GM03348 (cell line): ENCODE data around the gene MELK.

Experiments
- DNase-seq: peaks from one replicate; pipeline ENCODE4 v3.0.0; 2012; ENCODE audit warnings: low spot score

The MELK gene

DNA sequence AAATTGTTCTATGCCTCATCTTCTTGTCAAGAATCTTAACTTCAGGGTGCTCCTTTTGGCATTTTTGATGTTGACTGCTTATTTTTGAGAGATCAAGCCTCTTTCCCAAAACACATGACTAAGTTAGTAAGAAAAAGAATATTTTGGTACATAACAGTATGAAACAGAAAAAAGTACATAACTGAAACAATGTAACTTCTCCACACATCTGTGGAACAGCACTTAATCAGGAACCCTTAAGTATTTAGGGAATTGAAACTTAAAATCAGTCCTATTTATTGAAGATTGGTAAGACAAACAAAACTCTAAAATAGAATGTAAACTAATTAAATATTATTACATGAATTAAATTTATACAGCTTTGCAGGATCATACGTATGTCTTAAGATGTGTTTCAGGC, 103.4 kb downstream of the MELK start:
- DNase-seq, result no peak

DNA sequence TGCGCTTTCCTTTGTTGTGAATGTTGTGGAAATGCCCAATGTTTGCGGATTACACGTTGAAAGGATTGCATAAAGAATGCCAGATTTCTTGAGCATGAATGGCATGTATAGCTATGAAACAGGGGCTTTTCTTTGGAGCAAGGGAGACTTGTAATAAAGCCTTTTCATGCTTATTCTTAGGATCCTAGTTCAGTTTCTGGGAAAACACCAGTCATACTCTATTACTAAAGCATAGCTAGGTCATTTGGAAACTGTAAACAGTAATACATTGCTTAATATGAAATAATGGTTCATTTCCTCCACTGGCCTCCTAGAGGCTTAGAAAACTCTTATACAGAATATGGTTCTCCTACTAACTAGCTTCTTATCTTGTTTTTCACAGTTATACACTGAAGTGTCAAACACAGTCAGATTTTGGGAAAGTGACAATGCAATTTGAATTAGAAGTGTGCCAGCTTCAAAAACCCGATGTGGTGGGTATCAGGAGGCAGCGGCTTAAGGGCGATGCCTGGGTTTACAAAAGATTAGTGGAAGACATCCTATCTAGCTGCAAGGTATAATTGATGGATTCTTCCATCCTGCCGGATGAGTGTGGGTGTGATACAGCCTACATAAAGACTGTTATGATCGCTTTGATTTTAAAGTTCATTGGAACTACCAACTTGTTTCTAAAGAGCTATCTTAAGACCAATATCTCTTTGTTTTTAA, 104.2 kb downstream of the MELK start:
- DNase-seq, result no peak

DNA sequence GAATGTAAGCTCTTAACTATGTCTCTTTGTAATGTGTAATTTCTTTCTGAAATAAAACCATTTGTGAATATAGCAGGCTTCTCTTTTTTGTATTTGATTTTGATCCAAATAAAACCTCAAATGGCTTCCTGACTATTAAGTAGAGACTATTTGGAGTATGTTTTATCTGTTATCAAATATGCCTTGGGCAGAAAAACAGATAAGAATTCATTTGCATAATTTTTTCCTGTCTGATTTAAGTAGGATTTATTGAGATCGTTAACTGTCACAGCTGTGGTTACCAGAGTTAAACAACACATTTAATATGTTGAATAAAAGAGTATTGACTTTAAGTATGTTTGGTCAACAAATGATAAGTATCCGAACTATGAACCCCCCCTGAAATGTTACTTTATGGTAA, 104.9 kb downstream of the MELK start:
- no peak for DNase-seq

DNA sequence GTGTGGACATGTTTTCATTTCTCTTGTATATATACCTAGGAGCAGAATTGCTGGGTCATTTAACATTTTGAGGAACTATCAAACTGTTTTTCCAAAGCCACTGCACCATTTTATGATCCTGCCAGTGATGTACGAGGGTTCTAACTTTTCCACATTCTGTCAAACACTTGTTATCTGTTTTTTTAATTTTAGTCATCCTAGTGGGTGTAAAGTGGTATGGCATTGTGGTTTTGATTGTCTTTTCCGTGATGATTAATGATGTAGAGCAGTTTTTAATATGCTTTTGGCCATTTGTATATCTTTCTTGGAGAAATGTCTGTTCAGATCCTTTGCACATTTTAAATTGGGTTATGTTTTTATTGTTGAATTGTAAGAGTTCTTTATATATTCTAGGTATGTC, 107.0 kb downstream of the MELK start:
- no peak for DNase-seq

DNA sequence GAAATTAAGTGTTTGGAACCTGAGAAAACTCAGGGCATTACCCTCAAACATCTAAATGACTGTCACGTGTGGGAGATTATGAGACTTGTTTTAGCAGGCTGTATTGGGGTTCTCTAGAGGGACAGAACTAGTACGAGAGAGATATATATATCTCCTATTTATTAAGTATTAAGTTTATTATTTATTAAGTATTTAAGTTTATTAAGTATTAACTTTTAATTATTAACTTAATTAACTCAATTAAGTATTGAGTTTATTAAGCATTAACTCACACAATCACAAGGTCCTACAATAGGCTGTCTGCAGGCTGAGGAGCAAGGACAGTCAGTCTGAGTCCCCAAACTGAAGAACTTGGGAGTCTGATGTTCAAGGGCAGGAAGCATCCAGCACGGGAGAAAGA, 113.8 kb downstream of the MELK start:
- no peak for DNase-seq

DNA sequence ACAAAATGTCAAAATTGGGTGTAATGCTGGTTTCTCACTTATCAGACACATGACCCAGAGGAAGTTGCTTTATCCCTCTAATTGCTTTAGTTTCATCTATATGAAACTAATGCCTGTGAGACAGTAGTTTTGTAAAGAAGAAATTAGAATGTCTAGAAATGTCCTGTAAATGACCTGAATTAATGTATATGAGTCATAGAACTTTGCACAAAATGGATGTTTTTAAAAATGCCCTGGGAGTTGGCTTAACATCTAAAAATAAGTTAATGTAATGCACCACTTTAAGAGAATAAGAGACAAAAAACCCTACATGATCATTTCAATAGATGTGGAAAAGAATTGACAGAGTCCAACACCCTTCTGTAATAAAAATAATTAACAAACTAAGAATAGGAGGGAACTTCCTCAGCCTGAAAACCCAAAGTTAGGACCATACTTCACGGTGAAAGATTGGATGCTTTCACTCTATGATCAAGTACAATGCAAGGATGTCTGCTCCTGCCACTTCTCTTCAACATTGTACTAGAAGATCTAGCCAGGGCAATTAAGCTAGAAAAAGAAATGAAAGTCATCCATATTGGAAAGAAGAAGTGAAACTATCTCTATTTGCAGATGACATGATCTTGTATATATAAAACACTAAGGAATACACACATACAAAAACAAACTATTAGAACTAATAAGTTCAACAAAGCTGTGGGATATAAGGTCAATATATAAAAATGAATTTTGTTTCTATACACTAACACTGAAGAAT, 117.9 kb downstream of the MELK start:
- no peak for DNase-seq

DNA sequence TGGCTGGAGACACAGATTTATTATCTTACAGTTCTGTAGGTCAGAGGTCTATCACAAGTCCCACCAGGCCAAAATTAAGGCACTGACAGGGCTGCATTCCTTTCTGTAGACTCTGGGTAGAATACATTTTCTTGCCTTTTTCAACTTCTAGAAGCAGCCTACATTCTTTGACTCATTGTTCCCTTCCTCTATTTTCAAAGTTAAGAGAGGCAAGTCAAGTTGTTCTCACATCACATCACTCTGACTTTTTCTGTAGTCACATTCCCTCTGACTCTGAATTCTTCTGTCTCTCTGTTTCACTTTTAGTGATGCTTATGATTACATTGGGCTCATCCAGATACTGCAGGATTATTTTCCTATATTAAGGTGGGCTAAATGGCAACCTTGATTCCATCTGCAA, 119.0 kb downstream of the MELK start:
- DNase-seq, result no peak

DNA sequence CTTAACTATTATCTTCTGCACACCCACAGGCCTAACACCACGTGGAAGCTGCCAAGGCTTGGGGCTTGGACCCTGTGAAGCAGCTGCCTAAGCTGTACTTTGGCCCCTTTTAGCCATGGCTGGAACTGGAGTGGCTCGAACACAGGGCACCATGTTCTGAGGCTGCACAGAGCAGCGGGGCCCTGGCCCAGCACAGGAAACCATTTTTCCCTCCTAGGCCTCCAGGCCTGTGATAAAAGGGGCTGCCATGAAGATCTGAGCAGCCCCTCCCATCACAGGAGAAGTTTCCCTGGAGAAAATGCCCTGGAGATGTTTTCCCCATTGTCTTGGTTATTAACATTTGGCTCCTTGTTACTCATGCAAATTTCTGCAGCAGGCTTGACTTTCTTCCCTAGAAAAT, 126.3 kb downstream of the MELK start:
- DNase-seq, result no peak

DNA sequence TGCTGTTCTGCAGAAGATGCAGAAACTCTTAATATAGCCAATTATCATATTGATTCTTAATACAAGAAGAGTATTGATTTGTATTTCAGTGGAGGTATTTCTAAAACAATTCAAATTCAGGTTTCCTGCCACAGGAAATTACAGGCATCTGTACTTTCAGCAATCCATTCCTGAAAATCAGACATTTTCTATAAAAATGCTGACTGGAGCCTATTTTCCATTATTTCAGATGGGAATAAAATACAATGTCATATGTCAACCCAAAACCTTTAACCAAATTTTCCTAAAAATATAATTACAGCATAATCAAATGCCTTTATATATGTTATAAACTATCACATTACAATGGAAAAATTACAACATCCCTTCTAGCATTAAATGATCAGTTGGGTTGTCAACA, 131.5 kb downstream of the MELK start:
- no peak for DNase-seq

DNA sequence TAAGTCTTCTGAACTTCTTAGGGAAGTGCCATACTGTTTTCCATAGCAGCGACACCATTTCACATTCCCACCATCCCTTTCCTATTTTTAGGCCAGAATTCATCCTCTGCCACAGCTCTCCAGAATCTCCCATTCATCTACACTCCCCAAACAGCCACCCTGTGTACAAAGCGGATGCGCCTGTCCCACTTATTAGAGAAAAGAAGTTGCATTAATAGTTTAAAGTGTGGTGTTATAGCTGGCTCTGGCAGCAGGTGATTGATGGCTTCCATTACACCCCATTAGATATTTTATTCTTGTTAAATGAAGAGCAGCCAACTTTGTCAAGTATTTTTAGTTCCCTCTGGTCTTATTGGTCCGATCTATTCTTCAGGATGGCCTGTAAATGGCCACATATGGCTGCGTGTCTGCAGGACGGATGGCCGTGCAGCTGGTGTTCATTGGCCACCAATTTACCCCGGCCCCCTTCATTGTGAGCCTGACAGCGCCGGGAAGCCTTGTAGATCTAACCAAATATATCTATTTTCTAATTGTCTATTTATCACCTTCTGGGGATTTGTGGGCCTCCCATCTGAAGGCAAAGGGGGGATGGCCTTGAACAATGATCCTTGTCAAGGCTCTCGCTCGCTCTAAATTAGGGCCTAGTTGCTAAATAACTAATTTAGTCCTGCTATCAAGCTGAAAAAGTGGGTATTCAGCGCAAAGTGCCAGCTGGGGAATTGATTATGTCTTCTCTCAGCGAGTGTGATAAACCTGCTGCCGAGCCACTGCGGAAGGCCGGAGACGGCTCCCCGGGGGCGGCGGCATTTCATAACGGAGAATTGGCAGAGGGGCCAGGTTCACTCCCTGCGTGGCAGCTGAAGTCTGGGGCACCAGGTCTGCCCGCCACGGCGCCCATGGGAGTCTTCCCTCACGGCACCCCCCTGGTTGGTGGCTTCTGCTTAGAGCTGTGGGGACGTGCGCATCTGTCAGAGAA, 141.1 kb downstream of the MELK start:
- DNase-seq, result no peak

DNA sequence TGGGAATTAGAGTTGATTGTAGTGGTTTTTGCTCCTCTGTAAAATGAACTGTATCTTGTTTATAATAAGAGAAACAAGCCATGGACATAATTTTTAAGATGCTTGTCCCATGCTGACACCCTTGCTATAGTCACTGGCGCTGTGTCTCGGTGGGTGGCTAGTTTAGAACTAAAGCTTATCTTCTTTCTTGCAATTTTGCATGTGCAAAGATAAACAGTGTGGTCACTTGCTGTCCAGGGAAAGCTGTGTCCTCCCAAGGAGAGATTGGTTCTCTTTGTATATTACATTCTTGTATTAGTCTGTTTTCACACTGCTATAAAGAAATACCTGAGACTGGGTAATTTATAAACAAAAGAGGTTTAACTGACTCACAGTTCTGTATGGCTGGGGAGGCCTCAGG, 143.8 kb downstream of the MELK start:
- no peak for DNase-seq

DNA sequence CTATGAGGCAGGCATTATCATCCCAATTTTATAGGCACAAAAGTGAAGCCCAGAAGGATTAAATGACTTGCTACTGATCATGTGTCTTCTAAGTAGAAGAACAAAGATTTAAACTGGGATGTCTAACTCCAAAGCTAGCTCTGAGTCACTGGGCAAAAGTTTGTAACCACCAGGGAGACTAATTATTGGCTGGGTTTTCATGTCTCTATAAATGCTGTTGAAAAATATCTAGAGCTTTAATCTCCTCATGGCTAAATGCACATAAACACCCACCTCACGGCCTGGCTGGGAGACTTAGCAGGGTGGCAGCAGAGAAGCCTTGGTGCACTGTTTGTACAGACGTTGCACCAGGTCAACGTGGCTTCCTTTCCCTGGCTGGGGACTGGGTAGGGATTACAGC, 144.6 kb downstream of the MELK start:
- DNase-seq, result no peak

DNA sequence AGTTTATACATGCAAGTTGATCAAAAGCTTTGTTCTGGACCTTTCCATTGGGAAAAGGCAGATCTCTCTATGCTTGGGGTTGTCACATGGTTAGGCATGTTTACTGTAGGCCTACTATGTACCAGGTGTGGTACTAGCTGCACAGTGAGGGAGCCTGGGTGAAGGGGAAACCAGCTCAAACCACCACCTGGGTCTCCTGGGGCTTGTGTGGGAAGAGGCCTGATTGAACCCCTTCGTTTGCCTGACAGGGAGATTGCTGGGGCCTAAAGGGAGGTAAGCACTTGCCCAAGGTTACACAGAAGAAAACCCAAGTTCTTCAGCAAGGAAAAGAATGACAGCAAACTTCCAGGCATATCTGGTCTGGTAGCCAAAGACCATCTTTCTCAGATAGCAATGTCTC, 145.9 kb downstream of the MELK start:
- no peak for DNase-seq

DNA sequence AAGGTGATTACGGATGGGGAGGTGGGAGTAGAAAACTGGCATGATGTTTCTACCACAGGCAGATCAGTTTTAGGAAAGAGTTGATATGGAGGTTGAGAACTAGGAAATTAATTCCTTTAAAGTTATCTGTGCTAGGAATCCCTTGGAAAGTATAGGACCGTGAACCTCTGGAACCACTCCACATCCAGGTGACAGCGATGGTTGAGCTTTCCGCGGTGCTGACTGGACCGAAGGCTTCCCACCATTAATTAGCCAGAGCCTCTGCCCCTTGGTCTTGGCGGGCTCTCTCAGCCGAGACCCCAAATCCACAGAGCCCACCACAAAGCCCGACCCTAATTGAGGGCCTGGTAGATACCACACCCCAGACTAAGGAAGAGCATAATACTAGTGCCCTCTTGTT, 147.3 kb downstream of the MELK start:
- no peak for DNase-seq

DNA sequence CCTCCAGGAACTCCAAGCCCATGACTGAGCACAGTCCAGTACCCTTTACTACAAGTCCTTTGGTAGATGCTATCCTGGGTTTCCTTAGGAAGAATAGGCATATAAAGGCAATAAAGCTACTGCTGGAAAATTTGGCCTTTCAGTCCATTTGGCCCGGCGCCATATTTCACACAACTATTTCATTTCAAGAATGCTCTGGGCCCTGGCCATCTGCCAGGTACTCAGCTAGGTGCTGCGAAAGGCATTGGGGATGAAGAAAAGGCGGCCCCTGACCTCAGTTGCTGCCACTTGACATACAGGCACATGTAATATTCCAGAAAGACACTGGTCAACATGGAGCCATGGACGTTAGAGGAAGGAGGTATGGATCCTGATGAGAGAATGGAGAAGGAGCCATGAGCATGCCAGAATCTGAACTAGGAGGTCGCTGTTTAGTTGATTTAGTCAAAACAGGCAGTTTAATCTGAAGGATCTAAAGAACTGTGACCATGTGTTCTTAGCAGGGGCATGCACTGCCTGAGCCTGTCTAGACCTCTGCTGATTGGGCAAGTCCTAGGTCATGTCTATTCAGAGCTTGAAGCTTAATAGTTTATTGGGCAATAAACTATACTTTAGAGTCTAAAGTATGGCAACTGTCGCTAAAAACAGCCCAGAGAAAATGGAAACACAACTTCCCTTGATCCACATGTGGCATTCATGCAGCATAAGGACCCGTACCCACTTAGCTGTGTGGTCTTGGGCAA, 149.3 kb downstream of the MELK start:
- DNase-seq, result no peak

DNA sequence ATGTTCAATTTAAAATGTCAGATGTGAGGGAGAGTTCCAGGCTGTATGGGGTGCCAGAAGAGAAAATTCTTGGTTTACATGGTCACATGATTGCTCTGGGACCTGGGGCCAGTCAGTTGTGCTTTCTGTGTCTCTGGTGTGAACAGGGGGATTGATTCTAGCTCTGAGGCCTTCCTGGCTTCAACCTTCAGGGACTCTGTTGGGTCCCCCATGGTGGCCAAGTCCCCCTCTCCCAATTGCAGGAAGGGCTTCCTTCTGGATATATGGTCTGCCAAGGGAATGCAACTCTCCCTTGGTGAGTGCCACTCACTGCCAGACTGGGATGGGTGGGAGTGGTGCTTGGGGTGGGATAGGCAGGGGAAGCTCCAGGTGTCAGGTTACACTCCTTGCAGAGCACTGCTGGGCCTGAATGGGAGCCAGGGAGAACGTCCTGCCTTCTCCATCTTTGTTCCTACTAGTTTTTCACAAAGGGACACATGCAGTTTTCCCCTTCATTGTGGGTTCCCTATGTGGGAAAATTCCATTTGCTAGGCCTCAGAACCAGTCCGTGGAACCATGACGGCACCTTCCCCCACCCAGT, 153.2 kb downstream of the MELK start:
- no peak for DNase-seq
